ENCODE measurements around the gene SMAD9. TPM values are rescaled to one million over a fixed set of nuclear protein-coding genes. Genes with fewer than 3 reads are reported as not detected.
A peak's percentile ranks its signal among the peaks of the same experiment; 100 is the strongest.

Gene SMAD9
- polyA plus RNA-seq, 1 of the 3 experiments (the other 2 are of a cell fraction), result 3.1 TPM

DNA sequence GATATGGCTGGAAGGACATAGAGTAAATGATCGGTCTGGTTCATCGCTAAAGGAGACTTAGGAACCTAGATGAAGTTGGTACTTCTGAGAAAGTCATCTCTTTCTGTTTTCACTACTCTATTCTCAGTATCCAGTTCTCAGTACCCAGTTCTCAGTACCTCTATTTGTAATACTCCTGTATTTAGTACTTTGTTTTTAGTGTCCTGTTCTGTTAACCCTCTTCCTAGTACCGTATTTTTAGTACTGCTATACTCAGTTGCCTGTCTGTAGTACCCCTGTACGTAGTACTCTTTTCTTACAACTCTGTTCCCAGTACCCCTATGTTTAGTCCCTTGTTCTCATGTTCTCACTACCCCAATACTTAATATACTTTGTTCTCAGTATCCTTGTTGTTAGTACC is 99.8 kb downstream of the SMAD9 start (continued):
- TF ChIP-seq, protein P1, sequence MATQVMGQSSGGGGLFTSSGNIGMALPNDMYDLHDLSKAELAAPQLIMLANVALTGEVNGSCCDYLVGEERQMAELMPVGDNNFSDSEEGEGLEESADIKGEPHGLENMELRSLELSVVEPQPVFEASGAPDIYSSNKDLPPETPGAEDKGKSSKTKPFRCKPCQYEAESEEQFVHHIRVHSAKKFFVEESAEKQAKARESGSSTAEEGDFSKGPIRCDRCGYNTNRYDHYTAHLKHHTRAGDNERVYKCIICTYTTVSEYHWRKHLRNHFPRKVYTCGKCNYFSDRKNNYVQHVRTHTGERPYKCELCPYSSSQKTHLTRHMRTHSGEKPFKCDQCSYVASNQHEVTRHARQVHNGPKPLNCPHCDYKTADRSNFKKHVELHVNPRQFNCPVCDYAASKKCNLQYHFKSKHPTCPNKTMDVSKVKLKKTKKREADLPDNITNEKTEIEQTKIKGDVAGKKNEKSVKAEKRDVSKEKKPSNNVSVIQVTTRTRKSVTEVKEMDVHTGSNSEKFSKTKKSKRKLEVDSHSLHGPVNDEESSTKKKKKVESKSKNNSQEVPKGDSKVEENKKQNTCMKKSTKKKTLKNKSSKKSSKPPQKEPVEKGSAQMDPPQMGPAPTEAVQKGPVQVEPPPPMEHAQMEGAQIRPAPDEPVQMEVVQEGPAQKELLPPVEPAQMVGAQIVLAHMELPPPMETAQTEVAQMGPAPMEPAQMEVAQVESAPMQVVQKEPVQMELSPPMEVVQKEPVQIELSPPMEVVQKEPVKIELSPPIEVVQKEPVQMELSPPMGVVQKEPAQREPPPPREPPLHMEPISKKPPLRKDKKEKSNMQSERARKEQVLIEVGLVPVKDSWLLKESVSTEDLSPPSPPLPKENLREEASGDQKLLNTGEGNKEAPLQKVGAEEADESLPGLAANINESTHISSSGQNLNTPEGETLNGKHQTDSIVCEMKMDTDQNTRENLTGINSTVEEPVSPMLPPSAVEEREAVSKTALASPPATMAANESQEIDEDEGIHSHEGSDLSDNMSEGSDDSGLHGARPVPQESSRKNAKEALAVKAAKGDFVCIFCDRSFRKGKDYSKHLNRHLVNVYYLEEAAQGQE (IDR thresholded peaks at IDR 0.05; ENCODE audit: low read depth, low read length), result no peak

DNA sequence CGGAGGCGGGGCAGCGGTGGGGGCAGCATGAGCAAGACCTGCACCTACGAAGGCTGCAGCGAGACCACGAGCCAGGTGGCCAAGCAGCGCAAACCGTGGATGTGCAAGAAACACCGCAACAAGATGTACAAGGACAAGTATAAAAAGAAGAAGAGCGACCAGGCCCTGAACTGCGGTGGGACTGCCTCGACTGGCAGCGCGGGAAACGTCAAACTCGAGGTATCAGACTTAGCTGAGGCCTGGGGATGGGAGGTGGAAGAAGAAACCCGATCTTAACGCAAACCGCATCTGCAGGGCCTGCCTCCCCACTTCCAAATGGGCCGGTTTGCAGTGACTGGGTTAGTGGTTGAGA is 100.3 kb downstream of the SMAD9 start:
- Histone ChIP-seq H3F3A (replicated peaks; ENCODE audit: insufficient read depth) (peaks cover 1% of the 10 kb centered on the region), H3K9me2 (no peaks in the 10 kb centered on the region), H3K9ac (peak overlapping the region; percentile 69), H3K36me3 (replicated peaks in 1 of 2; ENCODE audit: control insufficient read depth in 1 of 2, insufficient read depth in 2 of 2, low read length in 1 of 2) (peaks cover 0 to 4% of the 10 kb centered on the region in 2 experiments), H3K79me2 (ENCODE audit: insufficient read depth) (peaks cover 40% of the 10 kb centered on the region), H2AFZ (ENCODE audit: low read depth) (peak overlapping the region; percentile 94), H3K4me2 (peak overlapping the region; percentile 90), H3K9me3 (no peaks in the 10 kb centered on the region), H3K27ac (ENCODE audit: low read depth in 2 of 2, low read length in 1 of 2) (peak overlapping the region in 1 of 2 experiments; percentile 56; a peak in 1 of 4 replicates), H3K4me1 (ENCODE audit: control insufficient read depth in 1 of 2, insufficient read depth in 2 of 2, low read depth in 1 of 2, low read length in 1 of 2) (peaks cover 0 to 4% of the 10 kb centered on the region in 2 experiments; a peak in 2 of 4 replicates), H3K27me3 (ENCODE audit: insufficient read depth) (no peaks in the 10 kb centered on the region), H4K20me1 (ENCODE audit: insufficient read depth) (no peaks in the 10 kb centered on the region), H3K4me3 (ENCODE audit: low read depth in 2 of 2, low read length in 1 of 2) (peak overlapping the region; percentile 81 to 83)
- ChIA-PET POLR2A (no interaction called here), CTCF (no interaction called here)
- 4% methylated on average over 19 of the region's 20 CpGs for WGBS (ENCODE audit: low lambda C conversion rate)
- no peak for DNase-seq
- TF ChIP-seq, protein P2, sequence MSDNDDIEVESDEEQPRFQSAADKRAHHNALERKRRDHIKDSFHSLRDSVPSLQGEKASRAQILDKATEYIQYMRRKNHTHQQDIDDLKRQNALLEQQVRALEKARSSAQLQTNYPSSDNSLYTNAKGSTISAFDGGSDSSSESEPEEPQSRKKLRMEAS (IDR thresholded peaks at IDR 0.05; ENCODE audit: low read depth), result peak; percentile 85
- TF ChIP-seq MXI1 (IDR thresholded peaks at IDR 0.05; ENCODE audit: low read depth, low read length) (peak; percentile 37; the same call in 1 of the 2 replicates), RCOR1 (IDR thresholded peaks at IDR 0.05; ENCODE audit: low read length) (no peak)

- Histone ChIP-seq H3F3A (replicated peaks; ENCODE audit: insufficient read depth) (no peaks in the 10 kb centered on the region), H3K9me3 (no peaks in the 10 kb centered on the region), H3K79me2 (ENCODE audit: insufficient read depth) (peaks cover 40% of the 10 kb centered on the region), H3K27me3 (ENCODE audit: insufficient read depth) (no peaks in the 10 kb centered on the region), H4K20me1 (ENCODE audit: insufficient read depth) (no peaks in the 10 kb centered on the region), H3K4me3 (ENCODE audit: low read depth in 2 of 2, low read length in 1 of 2) (peak within 1 kb of the TSS; percentile 81 to 83), H3K36me3 (replicated peaks in 1 of 2; ENCODE audit: control insufficient read depth in 1 of 2, insufficient read depth in 2 of 2, low read length in 1 of 2) (no peaks in the 10 kb centered on the region), H2AFZ (ENCODE audit: low read depth) (peak within 1 kb of the TSS; percentile 94), H3K4me2 (peak within 1 kb of the TSS; percentile 90), H3K27ac (ENCODE audit: low read depth in 2 of 2, low read length in 1 of 2) (peak within 1 kb of the TSS; percentile 29 to 56; a peak in 3 of 4 replicates), H3K9ac (peak within 1 kb of the TSS; percentile 69), H3K9me2 (no peaks in the 10 kb centered on the region), H3K4me1 (ENCODE audit: control insufficient read depth in 1 of 2, insufficient read depth in 2 of 2, low read depth in 1 of 2, low read length in 1 of 2) (peaks cover 0 to 4% of the 10 kb centered on the region in 2 experiments; a peak in 2 of 4 replicates)
- POLR2A ChIA-PET, result interaction anchor here (0.6 kb wide), 1 partner anchor 183 kb away, joined by 3 read pairs; no protein-coding TSS in a partner anchor
- peak; percentile 97 for DNase-seq
- 2% methylated on average over 19 of the region's 78 CpGs for WGBS (ENCODE audit: low lambda C conversion rate)
- CTCF ChIA-PET, result interaction anchor here (1.0 to 1.2 kb wide), 2 partner anchors 39 to 181 kb away, joined by 3 read pairs; no protein-coding TSS in a partner anchor
- TF ChIP-seq YY1 (IDR thresholded peaks at IDR 0.05; ENCODE audit: low read depth), result no peak
- TF ChIP-seq POLR2AphosphoS5 (IDR thresholded peaks at IDR 0.05; ENCODE audit: low read depth, low read length), result peak; percentile 73
- TF ChIP-seq TAF1 (IDR thresholded peaks at IDR 0.05; ENCODE audit: borderline replicate concordance, low read depth, low read length), result no peak
- TF ChIP-seq NRF1 (IDR thresholded peaks at IDR 0.05; ENCODE audit: low read depth, low read length), result peak; percentile 82
- TF ChIP-seq TEAD4 (IDR thresholded peaks at IDR 0.05; ENCODE audit: borderline replicate concordance, insufficient read depth), result no peak
- TF ChIP-seq, protein P2 (IDR thresholded peaks at IDR 0.05; ENCODE audit: low read depth), result 0 out of 2 replicates have a peak, but pooled peaks have one; percentile 26
- peak; percentile 21; the same call in 1 of the 2 replicates for TF ChIP-seq SIN3A (IDR thresholded peaks at IDR 0.05; ENCODE audit: borderline replicate concordance, low read depth, low read length)
- TF ChIP-seq, protein P1 (IDR thresholded peaks at IDR 0.05; ENCODE audit: low read depth, low read length), result no peak
- TF ChIP-seq EP300 (IDR thresholded peaks at IDR 0.05; ENCODE audit: borderline replicate concordance in 1 of 2, low read depth in 1 of 2, low read length in 1 of 2), result no peak
- TF ChIP-seq MXI1 (IDR thresholded peaks at IDR 0.05; ENCODE audit: low read depth, low read length), result peak; percentile 90; the same call in 1 of the 2 replicates
- no peak for TF ChIP-seq MEF2A (IDR thresholded peaks at IDR 0.05; ENCODE audit: borderline replicate concordance, low read depth)
- TF ChIP-seq CHD2 (IDR thresholded peaks at IDR 0.05; ENCODE audit: low read length, partially characterized antibody), result no peak
- no peak for TF ChIP-seq FOXM1 (IDR thresholded peaks at IDR 0.05; ENCODE audit: low read depth)
Observed at GRCh38 chr13:36818804-36819738, 101.0 kb downstream of the SMAD9 start, which contains the start of gene RFXAP. Gene RFXAP, plus strand, starts transcription at chr13:36819222. Its CDS starts 136 bp downstream, at chr13:36819358.
